ENCODE data around the gene RNPS1. TPM values are rescaled to one million over a fixed set of nuclear protein-coding genes. Genes with fewer than 3 reads are reported as not detected.

RNPS1 gene
- total and polyA plus RNA-seq, 9 of the 15 experiments (the other 6 are each of a cell fraction or from before 2014, with no cell fraction given) = 44.9 to 338 (median 202) TPM

DNA sequence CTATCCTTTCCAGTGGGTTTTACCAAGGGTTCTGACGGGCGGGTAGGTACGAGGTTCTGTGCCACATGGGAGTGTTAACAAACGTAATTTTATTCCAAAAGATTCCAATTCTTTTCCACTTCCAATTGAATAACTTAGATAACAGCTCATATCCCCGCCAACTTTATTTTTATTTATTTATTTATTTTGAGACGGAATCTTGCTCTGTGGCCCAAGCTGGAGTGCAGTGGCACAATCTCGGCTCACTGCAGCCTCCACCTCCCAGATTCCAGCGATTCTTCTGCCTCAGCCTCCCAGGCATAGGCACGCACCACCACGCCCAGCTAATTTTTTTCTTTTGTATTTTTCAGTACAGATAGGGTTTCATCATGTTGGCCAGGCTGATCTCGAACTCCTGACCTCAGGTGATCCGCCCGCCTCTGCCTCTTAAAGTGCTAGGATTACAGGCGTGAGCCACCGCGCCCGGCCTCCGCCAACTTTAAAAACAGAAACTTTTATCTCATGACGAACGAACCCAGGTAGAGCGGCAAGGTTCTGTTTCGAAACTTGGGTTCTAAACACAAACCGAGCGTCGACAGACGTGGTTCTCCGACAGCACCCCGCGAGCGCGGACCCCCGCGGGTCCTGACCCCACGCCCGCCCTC is 17.2 kb downstream of the RNPS1 start (continued):
- TF ChIP-seq BRCA1 (IDR thresholded peaks at IDR 0.05) = no peak
- TF ChIP-seq BRCA1 (CRISPR knock-in tag; IDR thresholded peaks at IDR 0.05) = 0 out of 2 replicates have a peak, but pooled peaks have one; percentile 39

GRCh38 chr16:2246301-2246885 is 21.5 kb downstream of the RNPS1 start:
- Histone ChIP-seq H3K27ac (ENCODE audit: extremely low read depth, low read depth, low read length) (no peak overlapping the region), H3K4me3 (no peak overlapping the region), H3K4me1 (replicated peaks in 1 of 2; ENCODE audit: control insufficient read depth in 2 of 2, insufficient read depth in 2 of 2, low read length in 2 of 2) (peaks cover 0 to 47% of the 10 kb centered on the region in 2 experiments; a peak in 2 of 5 replicates), H2AFZ (ENCODE audit: low read depth, low read length) (no peak overlapping the region), H3K9ac (ENCODE audit: insufficient read depth in 1 of 2, low read depth in 2 of 2, low read length in 2 of 2) (peak overlapping the region in 1 of 2 experiments; percentile 74; a peak in 2 of 4 replicates), H3K9me1 (ENCODE audit: control insufficient read depth, insufficient read depth, low read length) (no peaks in the 10 kb centered on the region), H3K36me3 (ENCODE audit: control insufficient read depth, insufficient read depth, low read length) (peaks cover 70% of the 10 kb centered on the region; the same call in 2 of the 3 replicates), H3K4me2 (ENCODE audit: insufficient read depth, low read length) (no peak overlapping the region), H3K9me3 (replicated peaks; ENCODE audit: control insufficient read depth, insufficient read depth, low read depth, low read length) (no peaks in the 10 kb centered on the region), H4K20me1 (replicated peaks; ENCODE audit: control insufficient read depth, insufficient read depth, low read length) (no peaks in the 10 kb centered on the region), H3K79me2 (ENCODE audit: control insufficient read depth, insufficient read depth, low read length) (peaks cover 46% of the 10 kb centered on the region), H3K27me3 (ENCODE audit: control insufficient read depth in 2 of 2, insufficient read depth in 2 of 2, low read length in 2 of 2) (no peaks in the 10 kb centered on the region)
- CTCF ChIA-PET (ENCODE audit: low intra/inter-chr PET ratio) = no interaction called here
- DNase-seq (ENCODE audit: extremely low read depth in 1 of 4, low spot score in 3 of 4) (no peak), FAIRE-seq (no peak), ATAC-seq (no peak)
- BruUV-seq (replicated peaks) = no TSS peak
- in situ Hi-C loops (cut with MboI) = no loop called here
- 98% methylated on average over 16 of the region's 18 CpGs for WGBS (ENCODE audit: insufficient coverage, low coverage, missing lambda C conversion rate)
- intact Hi-C loops (cut with micrococcal nuclease) = no loop called here
- TF ChIP-seq EP400 (IDR thresholded peaks at IDR 0.05) (no peak), POLR2G (IDR thresholded peaks at IDR 0.05; ENCODE audit: low read depth, low read length) (peak; percentile 64), RBFOX2 (IDR thresholded peaks at IDR 0.05; ENCODE audit: low read depth, low read length) (peak; percentile 36; the same call in 1 of the 2 replicates)
- POLR2A ChIA-PET = interaction anchor here (0.7 to 2.7 kb wide), 6 partner anchors 8 to 91 kb away, joined by 3 to 13 read pairs (median 4); partner anchors contain the start of gene TRAF7

All from K562 (cell line).